Raji (cell line): ENCODE data around the gene PRCD.

Source experiments
- POLR2A ChIP-seq: IDR thresholded peaks from 2 replicates; pipeline ENCODE4 v1.6.1; 2011; ENCODE audit warnings: low read depth, low read length, control low read depth; ENCODE audit not compliant: insufficient read depth

Gene PRCD

DNA sequence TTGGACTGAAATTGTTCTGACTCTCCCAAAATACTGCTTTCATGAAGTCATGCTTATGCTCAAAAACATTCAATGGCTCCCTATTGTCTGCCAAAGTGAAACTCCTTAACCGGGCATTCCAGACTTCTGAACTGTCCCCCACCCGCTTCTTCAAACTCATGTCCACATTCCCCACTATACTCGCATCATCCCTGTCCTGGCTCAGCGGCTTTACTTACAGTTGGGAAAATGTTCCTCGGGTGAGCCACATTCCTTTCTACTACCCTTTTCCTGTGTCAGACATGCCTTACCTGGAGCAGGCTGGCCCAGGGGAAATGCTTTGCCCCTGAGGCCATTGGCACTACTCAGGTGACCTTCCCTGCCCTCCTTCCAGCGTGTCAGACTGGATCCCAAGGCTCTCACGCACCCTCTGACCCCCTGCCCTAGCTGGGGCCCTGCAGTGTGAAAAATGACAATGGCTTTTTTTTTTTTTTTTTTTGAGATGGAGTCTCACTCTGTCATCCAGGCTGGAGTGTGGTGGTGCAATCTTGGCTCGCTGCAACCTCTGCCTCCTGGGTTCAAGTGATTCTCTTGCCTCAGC, 7.7 kb upstream of the PRCD start:
- no peak for TF ChIP-seq POLR2A

DNA sequence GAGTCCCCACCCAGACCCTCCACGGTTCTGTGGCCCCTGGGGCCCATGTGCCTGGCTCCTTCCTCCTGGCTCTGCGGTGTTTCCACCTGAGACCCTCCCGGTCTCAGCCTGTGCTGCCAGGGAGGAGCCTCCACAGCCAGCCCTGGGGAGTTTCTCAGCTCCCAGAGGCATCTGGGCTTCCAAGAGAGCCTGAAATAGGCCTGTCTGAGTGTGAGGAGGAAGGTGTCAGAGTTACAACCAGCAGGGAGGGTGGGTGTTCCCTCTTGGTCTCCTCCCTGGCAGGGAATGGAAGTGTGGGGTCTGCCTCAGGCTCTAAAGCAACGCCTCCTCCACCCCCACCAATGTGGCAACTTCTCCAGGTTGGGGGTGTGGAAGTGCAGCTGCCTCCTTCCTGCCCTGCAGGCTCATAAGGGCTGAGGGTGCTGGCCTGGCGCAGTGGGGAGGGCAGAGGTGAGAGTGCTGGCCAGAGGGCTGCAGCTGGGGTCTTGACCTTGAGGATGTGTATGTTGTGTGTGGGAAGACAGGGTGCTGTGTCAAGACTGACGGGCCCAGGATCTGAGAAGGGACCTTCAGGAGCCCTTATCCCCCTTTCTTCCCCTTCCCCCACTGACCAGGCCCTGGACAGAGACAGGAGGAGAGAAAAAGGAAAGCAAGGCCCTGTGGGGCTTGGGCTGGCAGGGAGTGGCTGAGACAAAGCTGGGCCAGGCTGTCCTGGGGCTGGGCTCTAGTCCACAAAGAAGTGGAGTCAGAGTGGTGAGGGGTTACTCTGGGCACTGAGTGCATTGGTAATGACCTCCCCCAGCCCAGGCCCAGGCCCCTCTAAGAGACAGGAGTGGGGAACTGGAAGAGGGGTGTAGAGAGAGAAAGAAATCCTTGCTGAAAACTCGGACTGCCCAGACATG, 4.8 kb upstream of the PRCD start:
- TF ChIP-seq POLR2A: no peak

DNA sequence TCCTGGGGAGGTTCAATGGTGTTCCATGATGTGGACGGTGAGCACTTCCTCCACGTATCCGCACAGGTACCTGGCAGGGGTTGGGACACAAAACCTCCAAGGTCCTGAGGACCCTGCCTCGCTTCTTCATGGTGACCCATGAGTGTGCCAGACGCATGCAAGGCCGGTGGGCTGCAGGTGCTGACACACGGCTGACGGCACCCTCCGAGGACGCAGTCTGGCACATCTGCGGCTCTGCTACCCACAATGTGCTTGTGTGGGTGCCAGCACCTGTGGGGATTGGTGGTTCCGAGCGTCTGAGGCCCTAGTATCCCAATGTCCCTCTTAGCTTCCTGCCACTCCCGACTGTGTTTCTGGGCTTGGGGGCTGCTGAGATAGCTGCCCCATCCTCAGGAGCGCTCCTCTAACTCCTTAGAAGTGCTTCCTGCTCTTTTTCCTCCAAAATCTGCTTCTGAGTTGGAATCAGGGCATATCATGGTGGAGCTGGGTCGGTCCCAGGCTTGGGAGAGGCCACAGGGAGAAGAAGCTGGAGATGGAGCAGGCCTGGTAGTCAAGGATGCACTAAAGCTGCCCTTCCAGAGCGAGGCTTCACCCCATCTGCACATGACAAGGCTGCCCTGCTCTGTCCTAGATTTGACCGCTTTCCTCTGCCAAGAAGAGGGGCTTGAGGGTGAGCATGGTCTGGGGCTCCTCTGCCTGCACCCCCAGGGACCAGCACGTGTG, 3.9 kb upstream of the PRCD start:
- TF ChIP-seq POLR2A: no peak

DNA sequence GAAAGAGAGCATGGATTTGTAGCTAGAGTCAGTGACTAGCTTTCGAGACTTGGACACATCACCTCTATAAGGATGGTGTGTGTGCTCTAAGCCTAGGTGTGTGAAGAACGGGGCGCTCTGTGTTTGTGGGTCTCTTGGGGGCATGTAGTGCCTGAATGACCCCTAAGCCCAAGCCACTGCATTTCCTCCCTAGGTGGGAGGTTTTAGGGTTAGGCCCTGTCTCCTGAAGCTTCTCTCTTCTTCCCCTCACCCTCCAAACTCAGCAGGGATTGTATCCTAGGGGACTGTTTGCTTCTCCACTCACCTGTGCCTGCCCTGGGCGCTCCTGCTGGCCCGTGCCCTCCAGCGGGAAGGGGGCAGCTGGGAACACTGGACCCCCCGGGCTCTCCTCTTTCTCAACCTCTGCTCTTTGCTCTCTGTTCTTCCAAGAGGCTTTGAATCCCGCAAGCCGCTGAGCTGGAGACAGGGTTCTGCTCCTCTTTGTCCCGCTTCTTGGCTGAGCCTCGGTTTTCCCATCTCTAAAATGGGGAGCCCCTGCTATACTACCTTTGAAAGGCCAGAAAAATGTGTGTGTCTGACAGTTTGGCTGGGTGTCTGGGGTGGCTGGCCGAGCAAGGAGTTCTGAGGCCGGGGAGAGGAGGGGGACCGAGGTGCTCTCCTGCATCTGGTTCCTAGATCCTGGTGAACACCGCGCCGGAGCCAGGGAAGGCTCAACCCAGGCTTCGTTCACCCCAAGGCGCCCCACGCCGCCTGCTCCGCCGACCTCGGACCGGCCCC, 3.1 kb upstream of the PRCD start:
- TF ChIP-seq POLR2A: no peak

DNA sequence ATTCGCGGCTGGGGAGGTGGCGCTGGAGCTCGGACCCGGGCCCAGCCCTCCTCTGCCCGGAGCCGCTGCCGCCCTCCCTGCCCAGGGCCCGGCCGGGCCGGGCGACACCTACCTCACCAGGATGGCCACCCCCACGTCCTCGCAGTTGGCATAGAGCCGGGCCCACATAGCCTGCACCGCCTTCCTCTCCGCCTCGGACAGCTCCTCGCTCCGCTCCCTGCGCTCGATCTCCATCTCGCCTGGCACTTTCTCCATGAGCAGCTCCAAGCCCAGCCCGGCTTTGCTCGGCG, 2.6 kb upstream of the PRCD start:
- no peak for TF ChIP-seq POLR2A

DNA sequence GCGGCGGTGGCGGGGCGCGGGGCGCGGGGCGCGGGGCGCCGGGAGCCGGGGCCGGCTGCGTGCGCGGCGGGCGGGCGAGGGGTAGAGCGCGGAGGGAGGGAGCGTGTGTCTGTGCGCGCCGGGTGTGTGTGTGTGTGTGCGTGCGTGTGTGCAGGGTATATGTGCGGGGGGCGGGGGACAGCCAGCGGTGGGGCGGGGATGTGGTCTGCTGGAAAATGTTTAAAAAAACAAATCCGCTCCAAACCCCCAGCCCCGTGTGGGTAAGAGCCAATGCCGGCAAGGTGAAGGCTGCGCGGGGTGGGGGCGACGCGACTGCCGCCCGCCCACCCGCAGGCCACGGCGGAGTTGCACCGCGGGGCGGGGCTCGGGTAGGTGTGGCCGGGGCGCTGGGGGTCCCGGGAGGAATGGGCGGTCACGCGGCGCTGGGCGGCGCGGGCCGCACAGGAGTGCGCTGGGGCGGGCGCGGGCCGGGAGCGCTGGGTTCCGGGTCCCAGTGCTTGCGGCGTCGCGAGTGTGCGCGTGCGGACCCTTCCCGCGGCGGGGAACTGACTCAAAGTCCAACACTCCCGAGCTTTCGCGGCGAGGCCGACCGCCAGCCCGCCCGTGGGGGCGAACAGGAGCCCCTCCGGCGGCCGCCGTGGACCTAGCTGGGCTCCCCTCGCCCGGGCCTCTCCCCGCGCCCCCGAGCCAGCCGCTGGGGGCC, 2.1 kb upstream of the PRCD start, which contains the start of gene CYGB:
Gene CYGB (minus strand): TSS at position 132 of the 703 bp plus-strand sequence. CDS start 167 bp downstream, outside the sequence.
- TF ChIP-seq POLR2A: no peak

DNA sequence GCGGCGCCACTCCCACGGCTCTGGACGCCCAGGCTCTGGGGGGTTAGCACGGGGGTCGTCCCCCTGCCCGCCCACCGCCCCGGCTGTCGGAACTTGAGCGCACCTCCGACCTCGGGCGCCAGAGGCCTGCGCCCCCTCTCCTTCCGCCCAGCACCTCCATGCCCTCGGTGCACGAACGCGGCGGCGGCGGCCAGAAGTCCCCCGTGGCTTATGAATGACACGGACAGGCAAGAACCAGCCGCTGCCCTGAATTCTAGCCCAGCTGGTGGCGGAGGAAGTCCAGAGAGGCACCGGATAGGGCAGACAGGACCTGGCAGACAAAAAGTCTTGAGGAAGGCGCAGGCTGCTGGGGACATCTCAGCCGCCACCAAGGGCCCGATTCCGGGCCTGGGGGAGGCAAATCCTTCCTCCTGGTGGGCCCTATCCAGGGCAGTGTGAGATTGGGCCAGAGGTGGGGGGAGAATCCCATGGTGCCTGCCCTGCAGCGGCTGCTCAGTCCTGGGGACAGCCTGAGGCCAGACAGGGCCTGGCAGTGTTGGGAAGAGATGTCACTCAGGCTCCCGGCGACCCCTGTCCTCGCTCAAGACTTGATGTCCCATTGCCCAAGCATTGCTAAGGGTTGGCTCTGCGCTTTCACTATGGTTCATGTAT, 1.4 kb upstream of the PRCD start:
- no peak for TF ChIP-seq POLR2A

DNA sequence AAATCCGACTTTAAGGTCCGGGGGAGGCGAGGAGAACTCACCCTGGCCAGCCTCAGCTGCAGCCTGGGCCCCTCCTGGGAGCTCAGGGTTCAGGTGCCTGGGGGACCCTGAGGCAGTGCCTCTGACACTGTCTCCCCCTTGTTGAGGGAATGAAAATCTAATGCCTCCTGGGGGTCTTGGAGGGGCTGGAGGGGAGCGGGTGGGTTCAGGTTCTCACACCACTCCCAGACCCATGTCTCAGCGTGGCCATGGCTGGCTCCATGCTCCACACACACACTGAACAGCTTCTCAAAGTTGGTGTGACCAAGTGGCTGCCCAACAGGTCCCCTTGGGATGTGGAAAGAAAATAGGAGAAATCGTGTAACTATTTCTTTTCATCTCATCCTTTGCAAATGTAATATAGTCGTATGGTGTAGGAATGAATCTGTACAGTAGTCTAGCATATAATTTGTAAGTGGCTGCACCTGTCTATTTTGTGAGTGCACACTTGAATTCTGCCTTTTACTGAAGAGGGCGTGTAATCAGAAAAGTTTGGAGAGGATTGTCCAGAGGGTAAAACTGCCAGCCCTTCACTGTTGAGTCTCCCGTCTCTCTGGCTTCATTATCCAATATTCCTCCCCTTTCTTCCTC, 788 bp upstream of the PRCD start:
- TF ChIP-seq POLR2A: no peak

DNA sequence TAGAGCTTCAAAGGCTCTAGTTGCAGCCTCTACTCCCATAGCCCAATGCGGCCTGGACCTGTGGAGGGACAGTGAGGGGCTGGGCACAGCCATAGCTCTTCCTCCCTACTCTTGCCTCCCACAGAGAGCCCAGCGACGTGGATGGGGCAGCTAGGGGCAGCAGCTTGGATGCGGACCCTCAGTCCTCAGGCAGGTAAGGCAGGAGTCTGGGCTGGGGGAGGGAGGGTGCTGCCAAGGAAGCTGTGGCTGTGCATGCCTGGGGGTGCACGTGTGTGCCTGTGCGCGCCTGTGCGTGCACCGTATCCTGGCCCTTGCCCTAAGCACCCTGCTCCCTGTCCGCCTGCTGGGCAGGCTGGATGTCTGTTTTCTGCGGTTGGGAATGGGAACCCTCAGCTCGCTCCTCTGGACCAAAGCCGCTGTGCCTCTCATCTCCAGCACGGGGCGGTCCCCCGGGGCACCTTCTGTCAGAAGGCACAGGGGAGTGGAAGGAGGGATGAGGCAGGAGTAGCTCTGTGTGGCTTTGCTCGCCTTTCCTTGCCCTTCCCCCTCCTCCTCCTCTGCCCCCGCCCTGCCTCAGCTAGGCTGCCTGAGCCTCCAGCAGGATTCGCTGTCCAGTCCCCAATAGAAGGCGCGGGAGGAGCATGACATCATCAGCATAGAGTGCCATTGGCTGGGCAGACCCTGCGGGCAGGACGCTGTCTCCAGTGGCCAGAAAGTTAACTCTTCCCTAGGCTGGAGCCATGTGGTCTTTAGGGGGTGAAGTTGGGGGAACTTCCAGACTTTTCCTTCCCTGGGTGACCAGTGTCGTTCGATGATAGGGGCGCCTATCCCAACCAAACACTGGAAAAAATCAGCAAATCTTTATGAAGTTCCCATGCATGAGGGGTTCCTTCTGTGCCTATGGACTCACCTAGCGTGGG, 797 bp downstream of the PRCD start:
- TF ChIP-seq POLR2A: no peak

DNA sequence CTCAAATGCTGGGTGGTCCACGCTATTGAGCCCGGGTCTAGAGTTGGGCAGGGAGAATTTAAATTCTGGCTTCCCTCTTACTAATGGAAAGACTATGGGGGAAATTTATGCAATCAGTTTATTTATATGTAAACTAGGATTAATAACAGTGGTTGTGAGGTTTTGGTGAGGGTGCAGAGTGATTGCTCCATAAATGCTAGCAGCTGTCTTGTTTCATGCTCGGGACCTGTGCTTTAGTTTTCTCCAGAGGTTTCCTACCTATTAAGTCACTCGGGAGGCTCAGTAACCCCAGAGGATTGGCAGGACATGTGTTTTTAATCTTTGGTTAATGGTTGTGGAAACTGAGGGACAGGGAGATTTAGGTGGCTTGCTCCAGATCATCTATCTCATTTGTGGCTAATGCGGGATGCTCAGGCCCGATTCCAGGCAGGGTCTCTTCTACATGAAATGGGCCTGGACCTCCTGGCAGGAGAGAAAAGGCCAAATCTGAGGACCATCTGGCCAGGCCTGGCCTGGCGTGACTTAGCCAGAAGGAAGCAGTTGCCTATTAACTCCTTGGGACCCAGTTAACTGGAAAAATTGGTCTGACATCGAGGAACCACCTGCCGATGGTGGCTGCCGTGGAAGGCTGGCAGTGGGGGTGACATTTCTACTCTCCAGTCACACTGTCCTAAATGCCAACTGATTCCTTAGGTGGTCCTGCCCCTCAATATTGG, 2.1 kb downstream of the PRCD start:
- no peak for TF ChIP-seq POLR2A

DNA sequence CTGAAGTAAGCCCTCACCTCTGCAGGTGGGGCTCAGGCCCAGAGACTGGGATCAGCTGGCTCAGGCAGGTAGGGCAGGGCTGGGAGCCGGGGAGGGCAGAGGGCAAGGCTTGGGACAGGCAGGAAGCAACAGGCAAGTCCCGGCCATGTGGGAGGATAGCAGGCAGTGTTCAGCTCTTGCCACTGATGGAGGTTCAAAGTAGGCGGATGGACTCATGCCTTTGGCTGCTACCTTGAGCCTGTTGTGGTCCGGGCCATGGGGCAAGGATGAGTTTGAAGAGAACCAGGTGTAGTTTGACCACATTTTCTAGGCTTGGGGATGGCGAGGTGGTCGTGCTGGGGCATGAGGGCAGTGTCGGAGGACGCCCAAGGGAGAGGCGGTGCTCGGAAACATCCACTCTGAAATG, 2.7 kb downstream of the PRCD start:
- TF ChIP-seq POLR2A: no peak

DNA sequence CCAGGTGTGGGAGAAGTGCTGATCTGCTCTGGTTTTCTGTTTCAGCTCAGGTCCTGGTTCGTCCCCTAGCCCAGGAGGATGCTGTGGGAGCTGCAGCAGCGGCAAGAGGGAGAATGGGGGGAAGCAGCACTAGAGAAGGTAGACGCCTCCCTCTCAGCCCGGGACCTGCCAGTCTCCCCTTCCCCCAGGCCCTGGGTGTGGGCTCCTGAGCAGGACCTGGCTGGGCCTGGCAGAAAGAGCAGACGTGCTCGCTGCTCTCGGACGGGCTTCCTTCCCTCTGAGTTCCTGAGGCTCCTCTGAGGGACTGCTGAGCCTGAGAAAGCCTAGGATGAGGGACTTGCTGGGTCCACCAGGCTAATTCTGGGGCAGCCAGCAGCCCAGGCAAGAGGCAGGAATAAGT, 3.1 kb downstream of the PRCD start:
- TF ChIP-seq POLR2A: no peak

DNA sequence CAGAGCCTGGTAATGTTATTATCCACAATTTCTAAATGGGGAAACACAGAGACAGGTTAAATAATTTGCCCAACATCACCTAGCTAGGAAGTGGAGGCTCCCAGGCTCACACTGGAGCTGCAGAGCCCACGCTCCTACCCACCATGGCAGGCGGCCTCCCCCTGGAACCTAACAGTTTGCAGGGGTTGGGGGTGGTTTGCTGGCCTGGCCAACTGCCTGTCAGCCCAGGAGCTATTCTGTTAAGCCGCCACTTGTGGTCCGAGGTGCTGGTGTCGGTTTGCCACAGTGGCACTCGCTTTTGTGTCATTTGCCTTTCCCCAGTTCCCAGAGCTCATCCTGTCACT, 3.6 kb downstream of the PRCD start:
- TF ChIP-seq POLR2A: no peak
